GM21390 (cell line): ENCODE data around the gene FBLN2.

Source experiments
- ATAC-seq: cut with Tn5 transposase; IDR thresholded peaks from one replicate; pipeline ENCODE4 v1.9.1; 2021; ENCODE audit not compliant: unreplicated experiment

Gene FBLN2

DNA sequence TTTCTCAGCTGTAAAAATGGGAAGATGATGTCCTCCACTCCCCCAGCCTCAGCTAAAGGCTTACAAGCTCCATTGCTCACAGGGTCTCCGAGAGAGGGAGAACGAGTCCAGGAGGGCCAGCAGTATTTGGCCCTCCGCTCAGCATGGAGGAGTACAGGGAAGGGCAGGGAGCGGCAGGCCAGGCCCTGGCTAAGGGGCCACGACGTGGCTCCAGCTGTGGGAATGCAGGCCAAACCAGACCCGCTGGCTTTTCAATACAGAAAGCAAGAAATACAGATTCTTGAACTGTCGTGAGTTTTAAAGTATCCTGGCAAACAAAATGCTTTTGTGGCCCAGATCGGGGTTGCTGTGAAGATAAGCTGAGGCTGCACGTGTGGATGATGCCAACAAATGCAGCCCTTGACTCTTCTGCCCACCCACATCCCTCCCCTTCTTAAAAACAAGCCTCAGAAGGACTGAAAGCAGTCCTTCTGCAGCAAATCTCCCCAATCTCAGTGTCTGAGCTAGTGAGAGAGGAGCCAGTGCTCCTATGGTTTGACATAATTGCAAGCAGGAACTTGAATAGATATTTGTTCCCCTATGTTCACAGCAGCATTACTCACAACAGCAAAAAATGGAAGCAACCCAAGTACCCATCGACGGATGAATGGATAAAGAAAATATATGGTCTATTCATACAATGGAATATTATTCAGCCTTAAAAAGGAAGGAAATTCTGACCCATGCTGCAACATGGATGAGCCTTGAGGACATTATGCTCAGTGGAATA lies 18.5 kb upstream of the FBLN2 start:
- ATAC-seq: no peak

- no peak for ATAC-seq
These were observed 16.8 kb upstream of the FBLN2 start for GRCh38 chr3:13532085-13532484.

- no peak for ATAC-seq
These were observed 16.3 kb upstream of the FBLN2 start for GRCh38 chr3:13532631-13533030.

- no peak for ATAC-seq
These were observed 15.0 kb upstream of the FBLN2 start for GRCh38 chr3:13533885-13534301.

DNA sequence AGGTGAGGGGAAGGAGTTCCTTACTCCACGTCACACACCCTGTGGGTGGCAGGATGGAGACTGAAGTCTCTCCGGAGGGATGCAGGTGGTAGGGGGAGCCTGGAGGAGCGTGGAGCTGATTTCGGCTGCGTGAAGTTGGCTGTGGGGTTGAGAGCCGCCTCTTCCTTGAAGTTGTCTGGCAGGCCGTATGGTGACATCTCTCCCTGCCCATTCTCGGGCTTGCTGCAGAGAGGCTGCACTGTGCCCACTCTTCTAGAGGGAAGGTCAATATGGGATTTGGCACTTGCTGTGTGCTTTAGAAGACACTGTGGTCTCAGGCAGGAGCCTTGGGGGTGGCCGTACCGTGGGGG lies 13.4 kb upstream of the FBLN2 start:
- ATAC-seq: no peak

- no peak for ATAC-seq
These were observed 13.0 kb upstream of the FBLN2 start for GRCh38 chr3:13535905-13536304.

GRCh38 chr3:13536432-13536831 lies 12.5 kb upstream of the FBLN2 start:
- no peak for ATAC-seq

DNA sequence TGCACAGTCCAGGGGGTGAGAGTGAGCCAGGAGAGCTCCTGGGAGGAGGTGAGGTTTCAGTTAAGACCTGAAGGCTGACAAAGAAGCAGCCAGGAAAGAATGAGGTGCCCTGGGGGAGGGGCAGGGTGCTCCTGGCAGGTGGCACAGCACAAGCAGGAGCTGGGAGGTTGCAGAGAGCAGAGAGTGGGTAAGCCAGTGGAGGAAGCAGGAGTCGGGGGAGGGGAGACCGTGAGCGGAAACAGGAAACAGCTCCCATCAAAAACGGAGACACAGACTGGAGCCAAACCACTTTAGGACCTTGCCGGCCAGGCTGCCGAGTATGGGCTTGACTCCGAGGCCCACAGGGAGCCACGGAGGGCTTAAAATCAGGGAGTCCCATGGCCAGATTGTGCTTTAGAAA lies 12.1 kb upstream of the FBLN2 start:
- ATAC-seq: no peak

GRCh38 chr3:13537244-13537908 lies 11.5 kb upstream of the FBLN2 start:
- no peak for ATAC-seq

GRCh38 chr3:13537909-13538296 lies 11.0 kb upstream of the FBLN2 start:
- ATAC-seq: no peak

GRCh38 chr3:13538520-13539291 lies 10.2 kb upstream of the FBLN2 start:
- no peak for ATAC-seq

DNA sequence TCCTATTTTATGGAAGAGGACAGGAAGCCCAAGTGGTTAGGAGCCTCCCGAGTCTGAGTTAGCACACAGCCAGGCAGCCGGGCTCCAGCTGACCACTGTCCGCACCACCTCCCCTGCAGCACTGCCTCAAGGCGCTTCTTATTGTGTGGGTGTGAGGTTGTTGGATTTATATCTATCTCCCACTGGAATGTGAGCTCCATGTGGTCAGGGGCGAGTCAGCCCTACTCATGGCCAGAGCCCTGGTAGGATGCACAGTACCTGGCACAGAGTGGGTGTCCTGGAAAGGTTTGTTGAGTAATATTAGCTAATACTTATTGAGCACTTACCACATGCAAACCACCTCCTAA lies 9.7 kb upstream of the FBLN2 start:
- no peak for ATAC-seq

DNA sequence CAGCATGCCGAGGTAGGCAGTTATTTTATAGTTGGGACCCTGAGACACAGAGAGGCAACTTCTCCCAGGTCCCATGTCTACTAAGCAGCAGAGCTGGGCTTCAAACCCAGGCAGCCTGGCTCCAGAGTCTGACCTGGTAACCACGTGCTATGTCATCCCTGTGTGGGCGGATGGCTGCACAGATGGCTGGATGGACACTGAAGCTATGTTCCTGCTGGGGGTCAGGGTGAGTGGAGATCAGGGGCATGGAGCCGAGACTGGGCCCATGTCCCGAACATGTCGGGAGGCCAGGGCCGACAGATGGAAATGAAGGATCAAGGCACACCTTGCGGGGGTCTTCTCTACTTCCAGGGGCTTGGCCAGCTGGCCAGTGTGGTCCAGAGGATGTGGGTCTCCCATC lies 9.3 kb upstream of the FBLN2 start:
- no peak for ATAC-seq

- no peak for ATAC-seq
These were observed 8.5 kb upstream of the FBLN2 start for GRCh38 chr3:13540297-13540995.

GRCh38 chr3:13541691-13542090 lies 7.2 kb upstream of the FBLN2 start:
- ATAC-seq: no peak

DNA sequence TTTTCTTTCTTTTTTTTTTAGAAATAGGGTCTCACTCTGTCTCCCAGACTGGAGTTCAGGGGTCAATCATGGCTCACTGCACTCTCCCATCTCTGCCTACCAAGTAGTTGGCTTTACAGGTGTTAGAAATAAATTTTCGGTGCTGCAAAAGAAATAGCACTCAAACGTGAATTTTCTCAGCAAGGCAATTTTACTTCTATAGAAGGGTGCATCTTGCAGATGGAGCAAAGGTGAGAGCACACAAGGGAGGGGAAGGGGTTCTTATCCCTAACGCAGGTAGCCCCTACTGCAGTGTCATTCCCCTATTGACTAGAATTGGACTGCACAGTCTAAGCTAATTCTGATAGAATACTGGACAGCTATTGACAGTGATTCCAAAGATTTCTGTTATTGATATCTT lies 6.8 kb upstream of the FBLN2 start:
- ATAC-seq: no peak

- no peak for ATAC-seq
These were observed 5.7 kb upstream of the FBLN2 start for GRCh38 chr3:13543253-13543652.

DNA sequence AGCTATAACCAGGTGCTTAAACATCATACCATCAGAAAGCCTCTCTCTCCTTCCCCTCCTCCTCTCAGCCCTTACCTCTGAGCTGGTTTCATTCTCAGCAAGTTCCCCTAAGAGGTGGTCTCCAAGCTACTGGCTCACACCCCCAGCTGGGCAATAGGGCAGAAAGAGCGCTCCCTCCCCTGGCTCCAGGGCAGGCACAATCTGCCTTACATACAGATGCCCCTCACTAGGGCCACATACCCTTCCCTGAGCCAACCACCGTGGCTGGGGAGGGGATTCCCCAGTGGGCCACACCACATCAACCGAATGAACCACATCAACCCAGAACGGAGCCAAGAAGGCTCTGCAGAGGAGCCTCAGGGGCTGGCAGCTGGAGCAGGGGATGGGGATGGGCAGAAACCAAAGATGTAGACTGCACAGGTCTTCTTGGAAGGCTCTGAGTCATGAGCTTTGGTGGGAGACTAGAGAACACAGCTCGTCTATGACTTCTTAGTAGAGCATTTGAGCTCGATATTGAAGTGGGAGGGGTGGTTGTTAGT lies 4.6 kb upstream of the FBLN2 start:
- ATAC-seq: no peak

- no peak for ATAC-seq
These were observed 3.8 kb upstream of the FBLN2 start for GRCh38 chr3:13544951-13545651.

- ATAC-seq: no peak
These were observed 2.9 kb upstream of the FBLN2 start for GRCh38 chr3:13545952-13546454.
